T follicular helper cell (primary cell): ENCODE results near the gene GTPBP1.

Experiments used
- DNase-seq: peaks from one replicate; pipeline ENCODE4 v3.0.0-alpha.2; 2020; ENCODE audit warnings: low read depth

GTPBP1 gene

GRCh38 chr22:38727123-38727522 lies 21.4 kb downstream of the GTPBP1 start:
- no peak for DNase-seq

DNA sequence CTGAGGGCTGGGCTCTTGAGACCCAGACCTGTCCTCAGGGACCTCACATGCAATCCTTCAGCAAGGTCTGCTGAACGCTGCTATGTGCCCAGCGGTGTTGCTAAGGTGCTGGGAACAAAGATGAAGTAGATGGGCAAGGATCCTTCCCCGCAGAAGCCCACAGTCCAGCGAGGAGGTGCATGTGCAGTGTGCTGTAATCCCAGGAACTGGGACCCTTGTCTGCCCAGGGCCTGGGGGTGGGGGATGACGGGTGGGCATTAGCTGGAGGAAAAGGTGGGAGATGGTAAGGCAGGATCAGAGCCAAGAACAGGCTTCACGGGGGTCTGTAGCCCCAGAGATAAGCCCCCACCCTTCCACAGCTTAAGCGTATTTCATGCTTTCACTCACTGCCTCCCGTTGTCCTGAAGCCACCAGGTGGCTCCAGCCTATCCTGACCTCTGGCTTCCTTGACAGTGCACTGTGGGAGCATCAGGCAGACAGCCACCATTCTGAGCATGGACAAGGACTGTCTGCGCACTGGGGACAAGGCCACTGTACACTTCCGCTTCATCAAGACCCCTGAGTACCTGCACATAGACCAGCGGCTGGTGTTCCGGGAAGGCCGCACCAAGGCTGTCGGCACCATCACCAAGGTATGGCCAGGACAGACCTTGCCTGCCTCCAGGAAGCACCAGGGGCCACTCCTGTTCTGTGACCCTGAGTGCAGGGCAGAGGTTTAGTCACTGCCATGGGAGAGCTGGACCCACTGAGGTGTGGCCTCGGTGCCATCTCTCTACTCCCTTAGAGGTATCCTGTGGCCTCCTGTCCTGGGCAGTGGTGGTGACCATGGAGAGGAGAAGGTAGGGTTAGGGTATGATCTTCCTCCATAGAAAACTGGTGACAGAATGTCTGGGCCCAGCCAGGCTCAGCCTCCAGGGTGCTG lies 22.0 kb downstream of the GTPBP1 start:
- no peak for DNase-seq

- no peak for DNase-seq
Observed at GRCh38 chr22:38728871-38729796, 23.4 kb downstream of the GTPBP1 start.

- no peak for DNase-seq
Observed at GRCh38 chr22:38729946-38730345, 24.2 kb downstream of the GTPBP1 start.

GRCh38 chr22:38730411-38730871 lies 24.7 kb downstream of the GTPBP1 start:
- DNase-seq, result no peak

- DNase-seq, result no peak
Observed at GRCh38 chr22:38731703-38732161, 26.0 kb downstream of the GTPBP1 start.

- no peak for DNase-seq
Observed at GRCh38 chr22:38732251-38732815, 26.6 kb downstream of the GTPBP1 start.

DNA sequence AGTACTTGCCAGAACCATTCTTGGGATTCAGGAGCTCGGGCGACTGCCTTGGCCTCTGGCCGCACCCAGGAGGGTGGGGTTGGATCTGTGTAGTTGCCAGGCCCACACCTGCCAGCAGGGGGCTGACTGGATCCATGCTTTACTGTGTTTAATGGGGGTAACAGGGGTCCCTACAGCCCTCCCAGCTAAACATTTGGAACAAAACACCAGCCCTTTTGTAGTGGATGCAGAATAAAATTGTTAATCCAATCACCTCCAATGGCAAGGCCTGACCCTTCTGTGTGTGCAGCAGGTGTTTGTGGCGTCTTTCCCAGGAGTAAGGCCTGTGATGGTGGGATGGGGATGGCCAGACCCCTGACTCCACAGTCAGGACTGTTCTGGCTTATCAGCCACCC lies 27.6 kb downstream of the GTPBP1 start:
- DNase-seq, result peak; percentile 28

DNA sequence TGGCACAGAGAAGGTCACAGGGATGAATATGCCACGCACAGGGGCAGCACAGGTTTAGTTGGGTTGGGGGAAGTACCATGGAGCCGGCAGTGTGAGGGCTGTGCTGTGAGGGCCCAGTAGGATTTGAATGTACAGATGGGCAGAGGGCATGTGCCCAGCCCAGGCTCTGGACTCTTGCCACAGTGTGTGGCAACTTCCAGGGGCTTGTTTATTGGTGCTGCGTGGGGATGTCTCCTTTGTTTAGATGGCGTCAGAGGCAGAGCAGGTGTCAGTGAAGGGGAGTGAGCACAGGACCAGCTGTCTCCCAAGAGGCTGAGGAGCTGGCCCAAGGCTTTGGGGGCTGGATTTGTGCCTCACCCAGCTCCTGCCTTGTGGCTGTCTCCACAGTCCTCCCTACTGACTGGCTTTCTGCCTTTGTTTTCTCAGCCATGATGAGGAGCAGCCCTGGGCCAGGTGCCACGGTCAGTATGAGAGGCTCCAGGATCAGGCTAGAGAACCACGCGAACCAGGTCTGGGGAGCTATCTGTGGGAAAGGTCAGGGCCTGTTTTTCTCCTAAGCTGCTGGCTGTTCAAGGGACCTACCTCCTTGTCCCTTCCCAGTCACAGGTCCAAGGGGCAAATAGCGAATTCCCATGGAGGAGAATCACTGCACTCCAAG lies 28.1 kb downstream of the GTPBP1 start:
- DNase-seq, result no peak

DNA sequence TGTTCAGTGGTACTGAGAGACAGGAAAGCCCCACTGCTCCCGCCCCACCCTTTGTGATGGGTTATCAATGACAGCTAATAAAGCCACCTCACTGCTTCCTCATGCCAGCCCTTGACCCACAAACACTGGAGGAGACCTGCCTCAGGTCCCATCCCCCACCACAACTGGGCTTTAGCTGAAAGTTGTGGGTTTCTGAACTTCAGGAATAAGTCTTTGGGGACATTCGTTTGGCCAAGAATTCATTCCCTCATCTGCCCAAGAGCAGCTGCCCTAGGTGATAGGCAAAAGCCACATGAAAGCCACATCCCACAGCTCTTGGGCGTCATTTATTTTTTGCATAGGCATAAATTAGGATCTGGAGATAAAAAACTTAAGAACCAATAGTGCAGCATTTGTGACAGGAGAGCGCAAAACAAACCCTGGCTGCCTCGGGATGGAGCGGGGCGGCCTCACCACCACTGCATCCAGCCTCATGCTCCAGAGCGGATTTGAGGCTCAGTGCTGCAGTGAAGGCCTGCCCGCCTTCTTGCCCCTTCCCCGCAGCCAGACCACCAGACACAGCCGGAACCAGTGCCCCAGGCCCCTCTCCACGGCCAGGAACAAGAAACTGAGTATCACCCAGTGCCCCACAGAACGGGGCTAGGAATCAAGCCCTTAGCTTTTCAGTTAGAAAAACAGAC lies 28.8 kb downstream of the GTPBP1 start:
- no peak for DNase-seq

- DNase-seq, result no peak
Observed at GRCh38 chr22:38735126-38735464, 29.4 kb downstream of the GTPBP1 start.

GRCh38 chr22:38735465-38736256 lies 29.9 kb downstream of the GTPBP1 start:
- DNase-seq, result no peak

DNA sequence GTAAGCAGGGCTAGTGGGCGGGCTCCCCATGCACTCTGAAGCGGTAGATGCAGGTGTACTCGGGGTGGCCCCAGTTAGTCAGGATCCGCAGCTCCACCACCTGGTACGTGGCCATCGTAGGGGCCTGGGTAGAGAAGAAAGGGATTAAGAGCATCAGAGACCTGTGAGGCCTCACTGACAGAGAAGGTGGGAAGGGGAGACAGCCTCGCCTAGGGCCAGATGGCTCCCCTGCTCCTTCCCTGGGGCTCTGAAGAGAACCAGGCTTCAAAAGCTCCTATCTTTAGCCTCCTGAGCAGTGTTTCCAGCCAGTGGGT lies 30.5 kb downstream of the GTPBP1 start:
- no peak for DNase-seq

GRCh38 chr22:38737302-38738060 lies 31.7 kb downstream of the GTPBP1 start:
- no peak for DNase-seq

DNA sequence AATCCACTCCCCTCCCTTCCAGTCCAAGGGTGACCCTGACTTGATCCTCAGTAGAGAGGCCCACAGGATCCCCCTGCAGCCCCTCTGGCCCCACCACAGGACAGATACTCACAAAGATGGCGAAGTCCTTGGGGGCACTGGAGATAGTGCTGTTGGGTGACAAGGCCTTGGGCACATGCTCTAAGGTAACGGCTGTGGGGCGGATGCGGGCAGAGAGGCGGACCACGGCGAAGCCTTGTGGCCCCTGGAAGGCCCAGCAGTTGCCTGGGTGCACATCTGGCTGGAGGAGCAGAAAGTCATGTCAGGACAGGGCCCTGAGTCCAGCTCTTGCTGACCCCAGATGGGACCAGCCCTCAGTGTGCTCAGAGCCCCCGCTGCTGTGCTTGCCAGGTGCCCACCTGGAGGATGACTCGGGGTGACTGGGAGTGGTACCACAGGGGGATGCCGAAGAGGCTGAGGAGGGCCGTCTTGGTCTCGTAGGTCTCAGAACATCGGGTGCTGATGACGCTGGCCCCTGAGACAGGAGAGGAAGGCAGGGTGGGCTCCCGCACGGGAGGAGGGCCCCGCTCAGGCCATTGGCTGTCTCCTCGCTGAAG lies 32.8 kb downstream of the GTPBP1 start:
- no peak for DNase-seq

- DNase-seq, result no peak
Observed at GRCh38 chr22:38739300-38740055, 33.7 kb downstream of the GTPBP1 start.

GRCh38 chr22:38740116-38740723 lies 34.5 kb downstream of the GTPBP1 start:
- no peak for DNase-seq

GRCh38 chr22:38740754-38741153 lies 35.0 kb downstream of the GTPBP1 start:
- no peak for DNase-seq
